Measurements from ENCODE around the gene PCCA. TPM values are rescaled to one million over a fixed set of nuclear protein-coding genes. Genes with fewer than 3 reads are reported as not detected.

Gene PCCA
- total and polyA plus RNA-seq, 2 donors (not counting 1 experiment from before 2014, with no cell fraction given) = 11.2 to 73.0 TPM

DNA sequence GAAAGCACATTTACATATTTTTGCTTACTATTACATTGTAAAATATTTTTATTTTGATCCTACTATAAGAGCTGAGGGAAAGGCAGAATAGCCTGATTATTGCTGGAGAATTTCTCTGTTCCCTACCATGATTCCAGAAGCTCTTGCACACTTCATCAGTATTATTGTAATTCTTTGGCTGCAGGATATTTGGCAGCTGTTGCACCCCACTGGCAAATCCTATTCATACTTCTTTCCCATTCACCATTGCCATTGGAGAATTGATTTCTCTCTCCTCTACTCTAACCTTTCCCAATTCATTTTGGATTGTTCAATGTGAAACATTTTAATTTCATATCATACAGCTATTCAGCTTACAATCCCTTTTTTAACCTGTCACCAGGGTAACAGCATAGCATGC lies 261.7 kb downstream of the PCCA start:
- H3K79me2 ChIP-seq (ENCODE audit: control insufficient read depth, insufficient read depth, low read length) = no peaks in the 10 kb centered on the region
- no peak overlapping the region for H3K27ac ChIP-seq (ENCODE audit: insufficient read depth, low read length)
- no peak overlapping the region for H2AFZ ChIP-seq (ENCODE audit: low read length)
- no peak overlapping the region for H3K9ac ChIP-seq (ENCODE audit: insufficient read depth, low read length)
- no peaks in the 10 kb centered on the region for H3K36me3 ChIP-seq (ENCODE audit: control insufficient read depth, insufficient read depth, low read length)
- no peaks in the 10 kb centered on the region for H4K20me1 ChIP-seq (ENCODE audit: control insufficient read depth, extremely low read depth, insufficient read depth, low read length)
- H3K27me3 ChIP-seq (ENCODE audit: control insufficient read depth, insufficient read depth, low read length) = no peaks in the 10 kb centered on the region
- H3K4me1 ChIP-seq (ENCODE audit: control insufficient read depth, extremely low read depth, insufficient read depth, low read length) = no peaks in the 10 kb centered on the region
- H3K9me3 ChIP-seq (ENCODE audit: control insufficient read depth, insufficient read depth, low read depth, low read length) = no peaks in the 10 kb centered on the region
- H3K4me2 ChIP-seq (ENCODE audit: extremely low read depth, insufficient read depth, low read length) = no peak overlapping the region
- DNase-seq (ENCODE audit: low read depth in 2 of 2) = no peak
- TF ChIP-seq EZH2 (IDR thresholded peaks at IDR 0.05; ENCODE audit: low read length, missing control alignments) = no peak
- TF ChIP-seq, protein P1, sequence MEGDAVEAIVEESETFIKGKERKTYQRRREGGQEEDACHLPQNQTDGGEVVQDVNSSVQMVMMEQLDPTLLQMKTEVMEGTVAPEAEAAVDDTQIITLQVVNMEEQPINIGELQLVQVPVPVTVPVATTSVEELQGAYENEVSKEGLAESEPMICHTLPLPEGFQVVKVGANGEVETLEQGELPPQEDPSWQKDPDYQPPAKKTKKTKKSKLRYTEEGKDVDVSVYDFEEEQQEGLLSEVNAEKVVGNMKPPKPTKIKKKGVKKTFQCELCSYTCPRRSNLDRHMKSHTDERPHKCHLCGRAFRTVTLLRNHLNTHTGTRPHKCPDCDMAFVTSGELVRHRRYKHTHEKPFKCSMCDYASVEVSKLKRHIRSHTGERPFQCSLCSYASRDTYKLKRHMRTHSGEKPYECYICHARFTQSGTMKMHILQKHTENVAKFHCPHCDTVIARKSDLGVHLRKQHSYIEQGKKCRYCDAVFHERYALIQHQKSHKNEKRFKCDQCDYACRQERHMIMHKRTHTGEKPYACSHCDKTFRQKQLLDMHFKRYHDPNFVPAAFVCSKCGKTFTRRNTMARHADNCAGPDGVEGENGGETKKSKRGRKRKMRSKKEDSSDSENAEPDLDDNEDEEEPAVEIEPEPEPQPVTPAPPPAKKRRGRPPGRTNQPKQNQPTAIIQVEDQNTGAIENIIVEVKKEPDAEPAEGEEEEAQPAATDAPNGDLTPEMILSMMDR (conservative IDR thresholded peaks at IDR 0.05 in 1 of 2, IDR thresholded peaks at IDR 0.05 in 1 of 2; ENCODE audit: low read depth in 1 of 2, low read length in 2 of 2) = no peak
- no peak overlapping the region for H3K4me3 ChIP-seq (replicated peaks in 1 of 4; ENCODE audit: control extremely low read depth in 1 of 4, insufficient read depth in 1 of 4, low read depth in 3 of 4, low read length in 4 of 4)

DNA sequence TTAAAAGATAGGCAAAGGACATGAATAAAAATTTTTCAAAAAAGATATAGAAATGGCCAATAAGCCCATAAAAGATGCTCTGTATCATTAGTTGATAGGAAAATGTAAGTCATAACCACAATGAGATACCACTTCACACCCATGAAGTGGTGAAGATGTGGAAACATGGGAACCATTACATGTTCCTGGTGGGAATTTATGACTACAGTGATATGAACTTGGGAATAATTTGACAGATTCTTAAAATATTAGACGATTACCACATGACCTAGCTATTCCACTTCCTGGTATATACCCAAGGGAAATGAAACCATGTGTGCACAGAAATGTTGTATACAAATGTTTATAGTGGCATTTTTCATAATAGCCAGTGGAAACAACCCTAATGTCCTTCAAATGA lies 267.5 kb downstream of the PCCA start:
- no peaks in the 10 kb centered on the region for H3K36me3 ChIP-seq (ENCODE audit: control insufficient read depth, insufficient read depth, low read length)
- peak overlapping the region; percentile 26 for H3K27ac ChIP-seq (ENCODE audit: insufficient read depth, low read length)
- TF ChIP-seq, protein P1 (conservative IDR thresholded peaks at IDR 0.05 in 1 of 2, IDR thresholded peaks at IDR 0.05 in 1 of 2; ENCODE audit: low read depth in 1 of 2, low read length in 2 of 2) = no peak
- no peak for TF ChIP-seq EZH2 (IDR thresholded peaks at IDR 0.05; ENCODE audit: low read length, missing control alignments)
- no peaks in the 10 kb centered on the region for H4K20me1 ChIP-seq (ENCODE audit: control insufficient read depth, extremely low read depth, insufficient read depth, low read length)
- H3K4me3 ChIP-seq (replicated peaks in 1 of 4; ENCODE audit: control extremely low read depth in 1 of 4, insufficient read depth in 1 of 4, low read depth in 3 of 4, low read length in 4 of 4) = peak overlapping the region in 3 of 4 experiments; percentile 9 to 27 (median 15)
- H2AFZ ChIP-seq (ENCODE audit: low read length) = no peak overlapping the region
- H3K9ac ChIP-seq (ENCODE audit: insufficient read depth, low read length) = no peak overlapping the region
- no peaks in the 10 kb centered on the region for H3K27me3 ChIP-seq (ENCODE audit: control insufficient read depth, insufficient read depth, low read length)
- H3K4me2 ChIP-seq (ENCODE audit: extremely low read depth, insufficient read depth, low read length) = peak overlapping the region; percentile 54
- H3K9me3 ChIP-seq (ENCODE audit: control insufficient read depth, insufficient read depth, low read depth, low read length) = no peaks in the 10 kb centered on the region
- peak in 1 of 2 donors; percentile 48 for DNase-seq (ENCODE audit: low read depth in 2 of 2)
- peaks cover 3% of the 10 kb centered on the region for H3K4me1 ChIP-seq (ENCODE audit: control insufficient read depth, extremely low read depth, insufficient read depth, low read length)
- H3K79me2 ChIP-seq (ENCODE audit: control insufficient read depth, insufficient read depth, low read length) = no peaks in the 10 kb centered on the region

DNA sequence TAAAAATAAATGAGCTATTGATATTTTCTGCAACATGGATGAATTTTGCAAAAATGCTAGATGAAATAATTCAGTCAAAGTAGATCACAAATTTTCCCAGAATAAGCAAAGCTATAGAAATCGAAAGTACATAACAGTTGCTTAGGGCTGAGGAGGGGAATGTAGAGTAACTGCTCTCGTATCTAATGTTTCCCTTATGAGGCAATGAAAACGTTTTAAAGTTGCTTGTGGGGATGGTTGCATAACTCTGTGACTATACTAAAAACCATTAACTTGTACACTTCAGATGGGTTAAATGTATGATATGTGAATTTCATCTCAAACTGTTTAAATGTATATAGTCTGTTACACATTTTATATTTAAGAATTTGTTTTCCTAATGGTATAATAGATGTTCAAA lies 268.0 kb downstream of the PCCA start:
- H3K36me3 ChIP-seq (ENCODE audit: control insufficient read depth, insufficient read depth, low read length) = no peaks in the 10 kb centered on the region
- TF ChIP-seq, protein P1 (conservative IDR thresholded peaks at IDR 0.05 in 1 of 2, IDR thresholded peaks at IDR 0.05 in 1 of 2; ENCODE audit: low read depth in 1 of 2, low read length in 2 of 2) = no peak
- TF ChIP-seq EZH2 (IDR thresholded peaks at IDR 0.05; ENCODE audit: low read length, missing control alignments) = no peak
- no peaks in the 10 kb centered on the region for H3K27me3 ChIP-seq (ENCODE audit: control insufficient read depth, insufficient read depth, low read length)
- H3K79me2 ChIP-seq (ENCODE audit: control insufficient read depth, insufficient read depth, low read length) = no peaks in the 10 kb centered on the region
- peak overlapping the region; percentile 54 for H3K4me2 ChIP-seq (ENCODE audit: extremely low read depth, insufficient read depth, low read length)
- H3K9me3 ChIP-seq (ENCODE audit: control insufficient read depth, insufficient read depth, low read depth, low read length) = no peaks in the 10 kb centered on the region
- peak overlapping the region in 3 of 4 experiments; percentile 9 to 27 (median 15) for H3K4me3 ChIP-seq (replicated peaks in 1 of 4; ENCODE audit: control extremely low read depth in 1 of 4, insufficient read depth in 1 of 4, low read depth in 3 of 4, low read length in 4 of 4)
- peak in 1 of 2 donors; percentile 78 for DNase-seq (ENCODE audit: low read depth in 2 of 2)
- no peak overlapping the region for H2AFZ ChIP-seq (ENCODE audit: low read length)
- peaks cover 3% of the 10 kb centered on the region for H3K4me1 ChIP-seq (ENCODE audit: control insufficient read depth, extremely low read depth, insufficient read depth, low read length)
- H3K27ac ChIP-seq (ENCODE audit: insufficient read depth, low read length) = peak overlapping the region; percentile 26
- no peaks in the 10 kb centered on the region for H4K20me1 ChIP-seq (ENCODE audit: control insufficient read depth, extremely low read depth, insufficient read depth, low read length)
- no peak overlapping the region for H3K9ac ChIP-seq (ENCODE audit: insufficient read depth, low read length)
